Measurements from ENCODE around the gene CA6. TPM values are rescaled to one million over a fixed set of nuclear protein-coding genes. Genes with fewer than 3 reads are reported as not detected.

The CA6 gene
- total RNA-seq, 1 donor from 2014 or later: not detected

GRCh38 chr1:9005395-9005708 lies 59.7 kb downstream of the CA6 start:
- Histone ChIP-seq H3K36me3 (no peaks in the 10 kb centered on the region), H3K9me3 (replicated peaks) (no peaks in the 10 kb centered on the region), H3K27ac (replicated peaks) (no peak overlapping the region), H3K4me3 (no peak overlapping the region), H3K27me3 (ENCODE audit: low read depth) (no peaks in the 10 kb centered on the region), H3K4me1 (peaks cover 11% of the 10 kb centered on the region)
- intact Hi-C loops (cut with micrococcal nuclease): no loop called here
- TF ChIP-seq, protein P1, sequence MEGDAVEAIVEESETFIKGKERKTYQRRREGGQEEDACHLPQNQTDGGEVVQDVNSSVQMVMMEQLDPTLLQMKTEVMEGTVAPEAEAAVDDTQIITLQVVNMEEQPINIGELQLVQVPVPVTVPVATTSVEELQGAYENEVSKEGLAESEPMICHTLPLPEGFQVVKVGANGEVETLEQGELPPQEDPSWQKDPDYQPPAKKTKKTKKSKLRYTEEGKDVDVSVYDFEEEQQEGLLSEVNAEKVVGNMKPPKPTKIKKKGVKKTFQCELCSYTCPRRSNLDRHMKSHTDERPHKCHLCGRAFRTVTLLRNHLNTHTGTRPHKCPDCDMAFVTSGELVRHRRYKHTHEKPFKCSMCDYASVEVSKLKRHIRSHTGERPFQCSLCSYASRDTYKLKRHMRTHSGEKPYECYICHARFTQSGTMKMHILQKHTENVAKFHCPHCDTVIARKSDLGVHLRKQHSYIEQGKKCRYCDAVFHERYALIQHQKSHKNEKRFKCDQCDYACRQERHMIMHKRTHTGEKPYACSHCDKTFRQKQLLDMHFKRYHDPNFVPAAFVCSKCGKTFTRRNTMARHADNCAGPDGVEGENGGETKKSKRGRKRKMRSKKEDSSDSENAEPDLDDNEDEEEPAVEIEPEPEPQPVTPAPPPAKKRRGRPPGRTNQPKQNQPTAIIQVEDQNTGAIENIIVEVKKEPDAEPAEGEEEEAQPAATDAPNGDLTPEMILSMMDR (IDR thresholded peaks at IDR 0.05; ENCODE audit: borderline replicate concordance): peak; percentile 8
- no peak for DNase-seq

DNA sequence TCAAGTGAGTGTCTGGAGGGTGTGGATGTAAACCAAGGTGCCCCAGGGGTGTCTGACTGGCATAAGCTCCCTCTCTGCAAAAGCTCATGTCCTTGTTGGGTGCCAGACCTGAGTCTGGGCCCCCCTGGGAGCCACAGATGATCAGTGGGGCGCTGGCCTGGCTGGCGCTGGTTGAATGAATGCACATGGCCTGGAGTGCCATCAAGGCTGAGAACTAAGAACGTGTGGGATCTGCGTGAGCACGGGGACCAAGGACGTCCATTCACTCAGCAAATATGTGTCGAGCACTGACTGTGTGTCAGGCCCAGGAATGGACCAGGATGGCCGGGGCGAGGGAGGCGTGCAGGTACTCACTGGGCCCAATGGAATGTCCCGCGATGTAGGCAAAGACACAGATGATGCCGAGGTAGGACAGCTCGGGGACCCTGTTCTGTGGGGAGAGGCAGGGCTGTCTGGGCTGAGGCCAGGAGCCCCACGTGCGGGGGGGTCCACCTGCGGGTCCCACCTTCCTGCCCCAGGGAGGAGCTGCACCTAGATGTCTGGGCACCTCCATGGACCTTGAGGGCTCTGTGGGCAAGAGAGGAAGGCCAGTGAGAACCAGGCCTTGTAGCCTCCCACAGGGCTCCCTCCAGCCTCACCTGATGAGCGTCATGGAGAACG lies 61.4 kb downstream of the CA6 start:
- DNase-seq: no peak
- intact Hi-C loops (cut with micrococcal nuclease): no loop called here
- Histone ChIP-seq H3K27ac (replicated peaks) (no peak overlapping the region), H3K36me3 (no peaks in the 10 kb centered on the region), H3K4me1 (peaks cover 23% of the 10 kb centered on the region), H3K27me3 (ENCODE audit: low read depth) (no peaks in the 10 kb centered on the region), H3K9me3 (replicated peaks) (no peaks in the 10 kb centered on the region), H3K4me3 (no peak overlapping the region)
- TF ChIP-seq, protein P1 (IDR thresholded peaks at IDR 0.05; ENCODE audit: borderline replicate concordance): no peak

- no peak overlapping the region for H3K4me3 ChIP-seq
- H3K36me3 ChIP-seq: no peaks in the 10 kb centered on the region
- H3K4me1 ChIP-seq: peaks cover 23% of the 10 kb centered on the region
- intact Hi-C loops (cut with micrococcal nuclease): no loop called here
- no peak for DNase-seq
- TF ChIP-seq, protein P1 (IDR thresholded peaks at IDR 0.05; ENCODE audit: borderline replicate concordance): no peak
- no peaks in the 10 kb centered on the region for H3K27me3 ChIP-seq (ENCODE audit: low read depth)
- no peaks in the 10 kb centered on the region for H3K9me3 ChIP-seq (replicated peaks)
- H3K27ac ChIP-seq (replicated peaks): no peak overlapping the region
Observed at GRCh38 chr1:9008236-9008635, 62.6 kb downstream of the CA6 start.

- DNase-seq: no peak
- TF ChIP-seq, protein P1 (IDR thresholded peaks at IDR 0.05; ENCODE audit: borderline replicate concordance): peak; percentile 60
- Histone ChIP-seq H3K27me3 (ENCODE audit: low read depth) (no peaks in the 10 kb centered on the region), H3K9me3 (replicated peaks) (no peaks in the 10 kb centered on the region), H3K4me1 (peaks cover 23% of the 10 kb centered on the region), H3K4me3 (no peak overlapping the region), H3K27ac (replicated peaks) (peak overlapping the region; percentile 56), H3K36me3 (no peaks in the 10 kb centered on the region)
- intact Hi-C loops (cut with micrococcal nuclease): loop anchor here (10.0 kb wide), 1 partner anchor 85 kb away; no protein-coding TSS in a partner anchor
Observed at GRCh38 chr1:9009438-9010370, 64.0 kb downstream of the CA6 start.

DNA sequence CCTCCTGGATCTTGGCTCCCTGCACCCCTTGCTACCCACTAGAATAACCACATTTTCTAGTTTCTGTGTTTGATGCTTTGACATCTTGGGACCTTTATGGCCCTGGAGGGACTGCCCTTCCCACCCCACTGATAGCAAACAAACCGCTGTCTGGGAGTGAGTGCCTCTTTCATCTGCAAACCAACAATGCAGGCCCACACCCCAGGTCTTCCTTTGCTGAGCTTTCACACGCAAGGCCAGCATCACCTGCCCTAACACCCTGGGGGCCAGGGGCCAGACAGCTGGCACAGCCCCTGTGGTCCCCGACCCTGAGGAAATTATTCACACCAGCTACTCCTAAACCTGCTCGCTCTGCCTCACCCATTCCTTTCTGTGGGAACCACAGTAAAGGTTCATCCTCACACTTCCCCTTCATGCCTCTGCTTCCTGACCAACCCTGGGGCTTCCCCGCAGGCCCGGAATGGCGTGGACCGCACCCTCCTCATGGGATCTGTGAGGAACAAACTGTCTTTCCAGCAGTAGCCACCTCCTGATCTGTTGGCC lies 65.2 kb downstream of the CA6 start:
- DNase-seq: peak; percentile 31
- intact Hi-C loops (cut with micrococcal nuclease): loop anchor here (10.0 kb wide), 1 partner anchor 84 kb away; no protein-coding TSS in a partner anchor
- TF ChIP-seq, protein P1 (IDR thresholded peaks at IDR 0.05; ENCODE audit: borderline replicate concordance): no peak

More for the DNA sequence above, 65.2 kb downstream of the CA6 start:
- Histone ChIP-seq H3K4me3 (no peak overlapping the region), H3K27me3 (ENCODE audit: low read depth) (no peaks in the 10 kb centered on the region), H3K27ac (replicated peaks) (peak overlapping the region; percentile 56), H3K36me3 (no peaks in the 10 kb centered on the region), H3K9me3 (replicated peaks) (no peaks in the 10 kb centered on the region), H3K4me1 (peaks cover 16% of the 10 kb centered on the region)

Measured in left ventricle myocardium inferior (tissue), 1 donor.